Measurements from ENCODE around the gene NHP2. TPM values are rescaled to one million over a fixed set of nuclear protein-coding genes. Genes with fewer than 3 reads are reported as not detected.

Gene NHP2
- total and polyA plus RNA-seq, 4 experiments from 2014 or later, result 64.1 to 250 (median 139) TPM

DNA sequence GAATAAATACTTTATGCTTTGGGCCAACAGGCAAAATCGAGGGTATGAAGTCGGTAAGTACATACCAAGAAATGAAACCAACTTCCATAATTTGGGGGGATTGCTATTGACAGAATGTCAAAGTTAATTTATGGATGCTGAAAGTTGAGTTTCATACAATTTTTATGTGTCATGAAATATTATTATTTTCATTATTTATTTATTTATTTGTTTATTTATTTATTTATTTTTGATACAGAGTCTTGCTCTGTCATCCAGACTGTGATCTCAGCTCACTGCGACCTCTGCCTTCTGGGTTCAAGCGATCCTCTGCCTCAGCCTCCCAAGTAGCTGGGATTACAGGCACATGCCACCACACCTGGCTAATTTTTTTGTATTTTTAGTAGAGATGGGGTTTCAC lies 38.0 kb upstream of the NHP2 start:
- ChIA-PET POLR2A (ENCODE audit: partially characterized antibody) (no interaction called here), CTCF (ENCODE audit: partially characterized antibody) (no interaction called here)
- H3K9me3 Mint-ChIP-seq, result peaks cover 0 to 2% (median 0%) of the 10 kb centered on the region in 8 donors
- peaks cover 7 to 23% (median 15%) of the 10 kb centered on the region in 4 donors for H3K4me1 Mint-ChIP-seq
- Histone ChIP-seq H3K27me3 (ENCODE audit: insufficient read depth, low read length) (peaks cover 5% of the 10 kb centered on the region), H3K4me1 (ENCODE audit: insufficient read depth, low read length) (peaks cover 5% of the 10 kb centered on the region), H3K9me3 (ENCODE audit: control insufficient read depth in 1 of 2, low read length in 2 of 2) (no peaks in the 10 kb centered on the region), H3K4me3 (ENCODE audit: low read length in 2 of 2) (no peak overlapping the region), H3K27ac (ENCODE audit: low read depth, low read length) (no peak overlapping the region), H3K36me3 (ENCODE audit: insufficient read depth, low read length) (no peaks in the 10 kb centered on the region)
- H3K27ac Mint-ChIP-seq, result no peak overlapping the region
- no peaks in the 10 kb centered on the region for H3K36me3 Mint-ChIP-seq
- peaks cover 9 to 16% of the 10 kb centered on the region in 2 donors for H3K27me3 Mint-ChIP-seq
- no peak for DNase-seq
- H3K4me3 Mint-ChIP-seq, result no peak overlapping the region
- intact Hi-C loops (cut with micrococcal nuclease), result no loop called here

- peaks cover 5 to 20% (median 13%) of the 10 kb centered on the region in 4 donors for H3K4me1 Mint-ChIP-seq
- Histone ChIP-seq H3K4me3 (ENCODE audit: low read length in 2 of 2) (no peak overlapping the region), H3K4me1 (ENCODE audit: insufficient read depth, low read length) (peaks cover 5% of the 10 kb centered on the region), H3K27ac (ENCODE audit: low read depth, low read length) (no peak overlapping the region), H3K27me3 (ENCODE audit: insufficient read depth, low read length) (peaks cover 5% of the 10 kb centered on the region), H3K9me3 (ENCODE audit: control insufficient read depth in 1 of 2, low read length in 2 of 2) (no peaks in the 10 kb centered on the region), H3K36me3 (ENCODE audit: insufficient read depth, low read length) (no peaks in the 10 kb centered on the region)
- H3K9me3 Mint-ChIP-seq, result peaks cover 0 to 2% (median 0%) of the 10 kb centered on the region in 8 donors
- no peak for DNase-seq
- ChIA-PET CTCF (ENCODE audit: partially characterized antibody) (no interaction called here), POLR2A (ENCODE audit: partially characterized antibody) (no interaction called here)
- peaks cover 9 to 11% of the 10 kb centered on the region in 2 donors for H3K27me3 Mint-ChIP-seq
- intact Hi-C loops (cut with micrococcal nuclease), result no loop called here
- no peak overlapping the region for H3K27ac Mint-ChIP-seq
- H3K36me3 Mint-ChIP-seq, result no peaks in the 10 kb centered on the region
- H3K4me3 Mint-ChIP-seq, result no peak overlapping the region
Measured at GRCh38 chr5:178189433-178189832, 35.7 kb upstream of the NHP2 start.

DNA sequence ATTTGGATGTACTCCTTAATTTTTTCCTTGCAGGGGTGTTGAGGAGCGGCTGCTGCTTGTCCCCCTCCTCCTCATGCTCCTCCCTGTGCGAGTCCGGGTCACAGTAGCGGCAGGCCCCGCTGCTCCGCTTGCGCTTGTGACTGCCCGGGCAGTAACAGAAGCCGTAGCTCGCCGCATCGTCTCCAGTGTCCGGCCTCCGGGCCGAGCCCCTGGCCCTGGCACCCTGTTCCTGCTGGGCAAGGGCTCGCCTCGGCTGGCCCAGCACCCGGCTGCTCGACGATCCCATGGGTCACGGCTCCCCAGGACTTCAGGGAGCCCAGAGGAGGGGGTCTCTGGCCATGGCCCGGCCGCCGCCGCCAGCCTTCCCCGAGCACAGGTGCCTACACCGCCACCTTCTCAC lies 33.3 kb upstream of the NHP2 start, which contains the start of gene GMCL2:
GMCL2 (minus strand) TSS at position 358 of the 400 bp plus-strand sequence; CDS start at position 286, 72 bp downstream.
- H3K27ac Mint-ChIP-seq, result no peak within 1 kb of the TSS
- POLR2A ChIA-PET (ENCODE audit: partially characterized antibody), result no interaction called here
- H3K4me1 Mint-ChIP-seq, result peaks cover 0 to 2% (median under 1%) of the 10 kb centered on the region in 4 donors

GRCh38 chr5:178186427-178186826 lies 32.7 kb upstream of the NHP2 start:
- Histone ChIP-seq H3K4me3 (ENCODE audit: low read length in 2 of 2) (no peak overlapping the region), H3K4me1 (ENCODE audit: insufficient read depth, low read length) (no peaks in the 10 kb centered on the region), H3K27me3 (ENCODE audit: insufficient read depth, low read length) (peaks cover 5% of the 10 kb centered on the region), H3K36me3 (ENCODE audit: insufficient read depth, low read length) (no peaks in the 10 kb centered on the region), H3K9me3 (ENCODE audit: control insufficient read depth in 1 of 2, low read length in 2 of 2) (no peaks in the 10 kb centered on the region), H3K27ac (ENCODE audit: low read depth, low read length) (no peak overlapping the region)
- peaks cover 0 to 2% (median 0%) of the 10 kb centered on the region in 8 donors for H3K9me3 Mint-ChIP-seq
- H3K27me3 Mint-ChIP-seq, result peaks cover 4 to 10% of the 10 kb centered on the region in 2 donors
- ChIA-PET CTCF (ENCODE audit: partially characterized antibody) (no interaction called here), POLR2A (ENCODE audit: partially characterized antibody) (no interaction called here)
- no peak overlapping the region for H3K27ac Mint-ChIP-seq
- no peaks in the 10 kb centered on the region for H3K36me3 Mint-ChIP-seq
- peaks cover 0 to 2% (median under 1%) of the 10 kb centered on the region in 4 donors for H3K4me1 Mint-ChIP-seq
- H3K4me3 Mint-ChIP-seq, result no peak overlapping the region
- intact Hi-C loops (cut with micrococcal nuclease), result no loop called here
- no peak for DNase-seq

More for the DNA sequence above, 33.3 kb upstream of the NHP2 start, which contains the start of gene GMCL2:
- Mint-ChIP-seq H3K36me3 (no peaks in the 10 kb centered on the region), H3K4me3 (no peak within 1 kb of the TSS), H3K27me3 (peaks cover 4 to 10% of the 10 kb centered on the region in 2 donors), H3K9me3 (peaks cover 0 to 2% (median 0%) of the 10 kb centered on the region in 8 donors)
- DNase-seq, result no peak
- H3K36me3 ChIP-seq (ENCODE audit: insufficient read depth, low read length), result no peaks in the 10 kb centered on the region
- peaks cover 5% of the 10 kb centered on the region for H3K27me3 ChIP-seq (ENCODE audit: insufficient read depth, low read length)
- H3K4me3 ChIP-seq (ENCODE audit: low read length in 2 of 2), result no peak within 1 kb of the TSS
- CTCF ChIA-PET (ENCODE audit: partially characterized antibody), result no interaction called here
- no peak within 1 kb of the TSS for H3K27ac ChIP-seq (ENCODE audit: low read depth, low read length)
- no peaks in the 10 kb centered on the region for H3K4me1 ChIP-seq (ENCODE audit: insufficient read depth, low read length)
- no peaks in the 10 kb centered on the region for H3K9me3 ChIP-seq (ENCODE audit: control insufficient read depth in 1 of 2, low read length in 2 of 2)
- intact Hi-C loops (cut with micrococcal nuclease), result no loop called here

DNA sequence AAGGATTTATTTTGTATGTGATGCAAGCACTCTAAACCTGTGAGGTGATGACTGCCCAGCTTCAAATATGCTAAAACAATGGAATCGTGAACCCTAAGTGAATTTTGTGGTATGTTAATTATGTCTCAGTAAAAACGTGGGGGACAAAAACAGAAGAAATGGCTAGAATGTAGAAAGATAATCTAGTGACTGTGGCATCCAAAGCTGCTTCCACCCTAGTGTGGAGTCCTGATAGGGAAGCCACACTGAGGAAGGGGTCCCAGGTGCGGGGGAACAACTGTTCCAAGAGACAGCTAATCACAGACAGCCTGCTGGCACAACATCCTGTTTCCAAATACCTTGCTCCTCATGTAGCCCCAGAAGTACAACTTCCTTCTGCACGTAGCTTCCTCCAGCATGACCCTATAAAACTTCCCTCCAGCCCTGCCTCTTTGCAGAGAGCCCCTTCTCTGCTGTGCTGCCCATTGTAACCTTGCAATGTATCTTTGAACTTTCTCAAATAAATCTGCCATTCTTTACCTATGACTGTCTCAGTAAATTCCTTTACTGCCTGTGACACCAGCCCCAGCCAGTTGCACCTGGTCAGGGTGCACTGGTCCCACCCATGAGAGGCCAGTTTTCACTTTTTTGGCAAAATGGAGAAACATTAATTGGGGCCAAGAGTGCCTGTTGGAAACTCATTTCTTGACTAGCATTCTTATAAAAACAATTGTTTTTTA lies 28.6 kb upstream of the NHP2 start:
- intact Hi-C loops (cut with micrococcal nuclease), result no loop called here
- Histone ChIP-seq H3K9me3 (ENCODE audit: control insufficient read depth in 1 of 2, low read length in 2 of 2) (no peaks in the 10 kb centered on the region), H3K4me1 (ENCODE audit: insufficient read depth, low read length) (no peaks in the 10 kb centered on the region), H3K4me3 (ENCODE audit: low read length in 2 of 2) (no peak overlapping the region), H3K27ac (ENCODE audit: low read depth, low read length) (no peak overlapping the region), H3K36me3 (ENCODE audit: insufficient read depth, low read length) (no peaks in the 10 kb centered on the region), H3K27me3 (ENCODE audit: insufficient read depth, low read length) (no peaks in the 10 kb centered on the region)
- ChIA-PET POLR2A (ENCODE audit: partially characterized antibody) (no interaction called here), CTCF (ENCODE audit: partially characterized antibody) (interaction anchor here (1.9 kb wide), 1 partner anchor 106 kb away, joined by 5 read pairs; no protein-coding TSS in a partner anchor)
- Mint-ChIP-seq H3K27me3 (peaks cover 3 to 8% of the 10 kb centered on the region in 2 donors), H3K9me3 (peaks cover 0 to 4% (median 0%) of the 10 kb centered on the region in 8 donors), H3K4me1 (peaks cover 0 to 3% (median under 1%) of the 10 kb centered on the region in 4 donors), H3K27ac (peak overlapping the region in 2 of 7 donors; percentile 16 to 26), H3K4me3 (no peak overlapping the region), H3K36me3 (no peaks in the 10 kb centered on the region)
- DNase-seq, result no peak

GRCh38 chr5:178180141-178180863 lies 26.6 kb upstream of the NHP2 start:
- no peak overlapping the region for H3K4me3 Mint-ChIP-seq
- Histone ChIP-seq H3K27me3 (ENCODE audit: insufficient read depth, low read length) (no peaks in the 10 kb centered on the region), H3K4me3 (ENCODE audit: low read length in 2 of 2) (no peak overlapping the region), H3K36me3 (ENCODE audit: insufficient read depth, low read length) (no peaks in the 10 kb centered on the region), H3K4me1 (ENCODE audit: insufficient read depth, low read length) (no peaks in the 10 kb centered on the region), H3K9me3 (ENCODE audit: control insufficient read depth in 1 of 2, low read length in 2 of 2) (no peaks in the 10 kb centered on the region), H3K27ac (ENCODE audit: low read depth, low read length) (no peak overlapping the region)
- H3K27ac Mint-ChIP-seq, result no peak overlapping the region
- peaks cover 0 to 2% (median 0%) of the 10 kb centered on the region in 8 donors for H3K9me3 Mint-ChIP-seq
- DNase-seq, result no peak
- H3K27me3 Mint-ChIP-seq, result peaks cover 4 to 9% of the 10 kb centered on the region in 2 donors
- intact Hi-C loops (cut with micrococcal nuclease), result no loop called here
- ChIA-PET POLR2A (ENCODE audit: partially characterized antibody) (no interaction called here), CTCF (ENCODE audit: partially characterized antibody) (no interaction called here)
- peaks cover 0 to 3% (median under 1%) of the 10 kb centered on the region in 4 donors for H3K4me1 Mint-ChIP-seq
- H3K36me3 Mint-ChIP-seq, result no peaks in the 10 kb centered on the region

DNA sequence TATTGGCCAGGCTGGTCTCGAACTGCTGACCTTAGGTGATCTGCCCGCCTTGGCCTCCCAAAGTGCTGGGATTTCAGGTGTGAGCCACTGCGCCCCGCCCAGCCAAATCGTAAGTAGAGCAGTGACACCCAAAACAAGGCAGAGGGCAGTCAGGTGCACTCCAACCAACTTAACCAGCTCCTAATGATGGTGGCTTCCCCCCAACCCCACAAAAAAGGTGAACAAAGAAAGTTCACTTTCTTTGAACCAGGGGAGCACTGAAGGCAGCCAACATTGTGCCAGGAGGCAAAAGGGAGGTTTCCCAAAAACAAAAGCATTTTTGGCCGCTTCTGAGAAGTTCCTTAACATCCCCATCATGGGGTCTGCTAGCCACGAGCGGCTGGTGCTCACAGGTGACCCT lies 23.9 kb upstream of the NHP2 start:
- POLR2A ChIA-PET (ENCODE audit: partially characterized antibody), result no interaction called here

More for the DNA sequence above, 23.9 kb upstream of the NHP2 start:
- Mint-ChIP-seq H3K36me3 (no peaks in the 10 kb centered on the region), H3K9me3 (peaks cover 0 to 2% (median 0%) of the 10 kb centered on the region in 8 donors), H3K27ac (no peak overlapping the region), H3K4me3 (no peak overlapping the region), H3K4me1 (peaks cover 0 to 3% (median under 1%) of the 10 kb centered on the region in 4 donors), H3K27me3 (peaks cover 4 to 9% of the 10 kb centered on the region in 2 donors)
- Histone ChIP-seq H3K27ac (ENCODE audit: low read depth, low read length) (no peak overlapping the region), H3K9me3 (ENCODE audit: control insufficient read depth in 1 of 2, low read length in 2 of 2) (no peaks in the 10 kb centered on the region), H3K27me3 (ENCODE audit: insufficient read depth, low read length) (no peaks in the 10 kb centered on the region), H3K4me1 (ENCODE audit: insufficient read depth, low read length) (no peaks in the 10 kb centered on the region), H3K36me3 (ENCODE audit: insufficient read depth, low read length) (no peaks in the 10 kb centered on the region), H3K4me3 (ENCODE audit: low read length in 2 of 2) (no peak overlapping the region)
- intact Hi-C loops (cut with micrococcal nuclease), result no loop called here
- CTCF ChIA-PET (ENCODE audit: partially characterized antibody), result no interaction called here
- no peak for DNase-seq
